Measurements from ENCODE around the gene DTX2.
A peak's percentile ranks its signal among the peaks of the same experiment; 100 is the strongest.
"Not testable (repeated sequence)": the region's sequence is repeated elsewhere in the genome, so short reads cannot be mapped to it uniquely, and the experiment has no call there.

Gene DTX2

DNA sequence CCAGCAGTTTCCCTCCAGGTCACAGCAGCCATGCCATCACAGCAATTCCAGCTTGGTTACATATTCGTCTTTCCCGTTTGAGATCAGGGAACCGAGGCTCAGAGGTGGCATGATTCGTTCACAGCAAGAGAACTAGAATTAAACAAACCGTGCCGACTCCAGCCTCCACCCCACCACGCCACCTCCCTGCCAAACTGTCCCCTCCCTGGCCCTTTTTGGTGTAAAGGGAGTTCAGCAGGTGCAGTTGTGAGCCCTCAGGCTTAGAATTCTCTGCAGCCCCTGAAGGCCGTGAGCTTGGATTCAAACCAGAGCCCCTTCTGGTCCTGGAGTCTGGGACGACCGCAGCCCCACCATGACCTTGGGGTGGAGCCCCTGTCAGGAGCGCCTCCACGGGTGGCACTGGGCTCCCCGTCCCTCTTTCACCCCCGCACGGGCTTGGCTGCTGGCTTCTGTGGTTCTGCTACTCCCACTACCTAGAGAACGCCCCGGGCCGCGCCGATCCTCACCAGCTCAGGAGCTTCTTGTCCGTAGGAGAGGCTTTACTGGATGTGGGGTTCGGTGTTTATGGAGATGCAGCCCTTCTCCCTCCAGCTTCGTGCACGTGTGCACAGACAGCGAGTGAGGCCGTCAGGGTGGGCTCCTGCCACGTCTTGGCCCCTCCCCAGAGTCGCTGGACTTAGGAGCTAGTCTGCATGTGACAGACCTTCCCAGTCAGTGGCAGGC is 37.9 kb downstream of the DTX2 start:
- DNase-seq (ENCODE audit: extremely low spot score); CTCF ChIA-PET; POLR2A ChIA-PET: not testable (repeated sequence)

DNA sequence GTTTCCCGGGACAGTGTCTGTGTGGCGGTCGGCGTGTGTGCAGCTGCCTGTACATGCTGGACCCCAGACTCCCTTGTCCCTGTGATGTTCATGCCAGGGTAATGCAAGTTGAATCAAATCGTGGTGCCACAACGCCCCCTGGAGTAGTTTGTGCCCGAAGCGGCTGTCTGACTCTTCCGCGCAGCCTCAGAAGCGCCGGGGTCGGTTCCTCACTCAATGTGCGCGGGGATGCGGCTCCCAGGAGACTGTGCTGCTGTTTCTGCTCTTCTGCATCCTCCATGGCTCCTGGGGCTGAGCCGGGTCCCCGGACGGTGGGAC is 38.4 kb downstream of the DTX2 start:
- POLR2A ChIA-PET; CTCF ChIA-PET; DNase-seq (ENCODE audit: extremely low spot score): not testable (repeated sequence)

DNA sequence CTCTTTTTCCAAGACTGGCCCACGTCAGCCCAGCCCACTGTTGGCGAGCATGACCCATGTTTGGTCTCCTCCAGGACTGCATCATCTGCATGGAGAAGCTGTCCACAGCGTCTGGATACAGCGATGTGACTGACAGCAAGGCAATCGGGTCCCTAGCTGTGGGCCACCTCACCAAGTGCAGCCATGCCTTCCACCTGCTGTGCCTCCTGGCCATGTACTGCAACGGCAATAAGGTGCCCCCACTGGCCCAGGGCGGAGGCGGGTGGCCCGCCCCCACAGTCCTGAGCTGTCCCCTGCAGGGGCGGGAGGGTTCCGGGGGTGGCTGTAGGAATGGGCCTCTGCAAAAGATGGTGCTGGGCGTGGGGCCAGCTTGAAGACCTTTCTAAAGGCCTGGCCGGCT is 40.7 kb downstream of the DTX2 start:
- DNase-seq (ENCODE audit: extremely low spot score); CTCF ChIA-PET; POLR2A ChIA-PET: not testable (repeated sequence)

DNA sequence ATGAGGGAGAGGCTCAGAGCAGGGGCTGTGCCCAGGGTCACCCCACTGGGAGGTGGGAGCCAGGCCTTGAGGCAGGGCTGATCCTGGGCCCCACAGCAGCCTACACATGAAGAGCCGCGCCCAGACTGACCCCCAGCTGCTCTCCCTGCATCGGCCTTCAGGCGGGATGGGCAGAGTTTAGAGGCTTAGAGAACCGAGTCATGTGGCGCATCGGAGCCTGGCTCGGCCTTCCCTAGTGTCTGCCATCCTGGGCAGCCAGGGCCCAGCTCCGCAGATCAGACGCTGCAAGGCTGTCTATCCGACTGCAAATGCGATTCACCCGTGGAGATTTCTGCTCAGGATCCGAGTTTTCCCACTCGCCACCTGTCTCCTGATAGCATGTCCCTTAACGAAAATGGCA is 41.3 kb downstream of the DTX2 start:
- DNase-seq (ENCODE audit: extremely low spot score); POLR2A ChIA-PET; CTCF ChIA-PET: not testable (repeated sequence)

DNA sequence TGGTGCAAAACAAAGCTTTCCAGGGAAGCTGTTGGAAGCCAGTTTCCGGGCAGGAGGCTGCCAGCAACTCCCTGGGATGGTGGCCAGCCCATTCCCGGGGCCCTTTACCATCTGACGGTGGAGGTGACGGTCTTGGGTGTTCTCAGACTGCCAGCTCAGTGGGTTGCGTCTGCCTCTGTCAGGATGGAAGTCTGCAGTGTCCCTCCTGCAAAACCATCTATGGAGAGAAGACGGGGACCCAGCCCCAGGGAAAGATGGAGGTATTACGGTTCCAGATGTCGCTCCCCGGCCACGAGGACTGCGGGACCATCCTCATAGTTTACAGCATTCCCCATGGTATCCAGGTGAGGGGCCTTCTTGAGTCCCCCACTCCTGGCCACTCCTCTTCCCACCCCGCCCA is 41.7 kb downstream of the DTX2 start:
- POLR2A ChIA-PET; CTCF ChIA-PET; DNase-seq (ENCODE audit: extremely low spot score): not testable (repeated sequence)

DNA sequence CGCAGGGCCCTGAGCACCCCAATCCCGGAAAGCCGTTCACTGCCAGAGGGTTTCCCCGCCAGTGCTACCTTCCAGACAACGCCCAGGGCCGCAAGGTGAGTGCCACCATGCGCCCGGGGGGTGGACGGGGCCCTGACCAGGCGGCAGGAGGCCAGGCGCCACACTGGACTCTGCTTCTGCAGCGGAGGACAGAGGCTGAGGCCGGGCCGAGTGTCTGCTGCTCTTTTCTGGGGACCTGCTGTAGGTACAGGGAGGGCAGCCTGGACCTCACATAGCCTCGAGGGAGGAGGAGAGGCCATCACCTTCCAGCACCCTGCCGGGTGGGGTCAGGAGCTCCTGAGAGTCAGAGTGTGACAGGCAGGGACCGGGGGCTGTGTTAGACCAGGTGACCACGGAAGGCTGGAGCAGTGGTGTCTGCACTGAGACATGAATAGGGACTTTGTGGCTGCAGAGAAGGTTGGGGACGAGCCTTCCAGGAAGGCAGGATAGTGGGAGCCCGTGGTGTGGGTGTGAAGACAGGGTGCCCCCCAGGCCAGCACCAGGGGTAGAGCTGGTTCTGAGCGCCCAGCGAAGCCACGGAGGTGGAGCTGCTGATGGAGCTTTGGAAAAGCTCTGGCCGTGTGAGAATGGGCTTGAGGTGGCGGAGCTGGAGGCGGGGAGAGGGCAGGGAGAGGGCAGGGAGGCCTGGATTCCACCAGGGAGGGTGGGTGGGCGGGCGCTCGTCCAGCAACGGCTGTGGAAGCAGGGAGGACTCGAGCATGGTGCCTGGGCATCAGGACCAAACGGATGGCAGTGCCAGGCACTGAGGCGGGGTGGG is 43.0 kb downstream of the DTX2 start:
- CTCF ChIA-PET = not testable (repeated sequence)
- DNase-seq (ENCODE audit: extremely low spot score) = peak; percentile 1
- POLR2A ChIA-PET = interaction anchor here (1.4 kb wide), 1 partner anchor 11 kb away, joined by 3 read pairs; no protein-coding TSS in a partner anchor

DNA sequence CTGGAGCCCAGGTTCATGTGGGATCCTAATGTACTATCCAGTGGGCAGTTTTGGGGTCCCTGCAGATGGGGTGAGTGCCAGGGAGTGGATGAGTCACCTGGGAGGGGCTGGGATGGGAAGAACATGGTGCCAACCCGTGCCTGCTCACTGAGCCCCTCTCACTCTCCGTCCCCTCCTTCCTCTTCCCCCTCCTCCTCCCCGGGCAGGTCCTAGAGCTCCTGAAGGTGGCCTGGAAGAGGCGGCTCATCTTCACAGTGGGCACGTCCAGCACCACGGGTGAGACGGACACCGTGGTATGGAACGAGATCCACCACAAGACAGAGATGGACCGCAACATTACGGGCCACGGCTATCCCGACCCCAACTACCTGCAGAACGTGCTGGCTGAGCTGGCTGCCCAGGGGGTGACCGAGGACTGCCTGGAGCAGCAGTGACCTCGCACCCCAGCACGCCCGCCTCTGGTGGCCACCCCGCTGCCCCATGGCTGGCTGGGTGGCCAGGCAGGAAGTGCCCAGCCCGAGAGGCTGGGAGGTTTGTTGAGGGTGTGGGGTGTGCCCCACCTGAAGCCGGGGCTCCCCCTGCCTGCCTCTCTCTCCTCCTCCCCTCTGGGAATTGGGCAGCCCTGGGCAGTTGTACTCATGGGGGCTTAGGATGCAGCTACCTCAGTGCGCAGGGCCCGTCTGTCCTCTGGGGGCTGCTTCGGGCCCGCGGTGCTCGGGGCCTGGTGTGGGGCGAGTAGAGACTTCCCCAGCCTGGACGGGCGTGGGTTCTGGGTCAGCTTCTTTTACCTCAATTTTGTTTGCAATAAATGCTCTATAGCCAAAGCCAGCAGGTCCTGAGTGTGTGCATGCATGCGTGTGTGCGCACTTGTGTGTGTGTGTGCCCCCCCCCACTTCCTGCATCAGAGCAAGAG is 43.9 kb downstream of the DTX2 start:
- ChIA-PET CTCF (no interaction called here), POLR2A (interaction anchor here (1.4 kb wide), 1 partner anchor 10 kb away, joined by 3 read pairs; no protein-coding TSS in a partner anchor)
- no peak for TF ChIP-seq L3MBTL2 (conservative IDR thresholded peaks at IDR 0.05)
- DNase-seq (ENCODE audit: extremely low spot score) = peak; percentile 3

DNA sequence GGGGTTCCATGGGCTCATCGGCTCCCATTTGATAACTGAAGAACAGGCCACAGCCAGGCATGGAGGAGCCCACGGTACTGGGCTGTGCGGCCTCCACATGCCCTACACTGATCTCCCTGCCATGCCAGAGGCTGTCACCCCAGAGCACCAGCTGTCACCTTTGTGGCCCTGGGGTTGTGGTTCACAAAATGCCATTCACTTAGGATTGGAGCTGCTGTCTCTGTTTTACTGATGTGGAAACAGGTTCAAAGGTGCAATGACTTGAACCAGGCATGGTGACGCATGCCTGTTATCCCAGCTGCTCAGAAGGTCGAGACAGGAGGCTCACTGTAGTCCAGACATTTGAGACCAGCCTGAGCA is 44.6 kb downstream of the DTX2 start:
- ChIA-PET POLR2A (no interaction called here), CTCF (no interaction called here)
- TF ChIP-seq LEF1 (IDR thresholded peaks at IDR 0.05; ENCODE audit: borderline replicate concordance) (no peak), CTBP1 (IDR thresholded peaks at IDR 0.05; ENCODE audit: borderline replicate concordance) (no peak), FOXA1 (IDR thresholded peaks at IDR 0.05) (no peak), HDGF (IDR thresholded peaks at IDR 0.05; ENCODE audit: borderline replicate concordance) (no peak), ZNF384 (IDR thresholded peaks at IDR 0.05) (no peak), BHLHE40 (IDR thresholded peaks at IDR 0.05; ENCODE audit: borderline replicate concordance) (no peak), L3MBTL2 (conservative IDR thresholded peaks at IDR 0.05) (no peak), FOXM1 (IDR thresholded peaks at IDR 0.05; ENCODE audit: borderline replicate concordance) (no peak), NFRKB (IDR thresholded peaks at IDR 0.05) (no peak), SP1 (IDR thresholded peaks at IDR 0.05) (no peak), TARDBP (IDR thresholded peaks at IDR 0.05) (no peak), ARNT (IDR thresholded peaks at IDR 0.05) (no peak), ELF4 (IDR thresholded peaks at IDR 0.05) (no peak), SUZ12 (IDR thresholded peaks at IDR 0.05) (no peak), FOXK2 (IDR thresholded peaks at IDR 0.05) (no peak)
- TF ChIP-seq, protein P1, sequence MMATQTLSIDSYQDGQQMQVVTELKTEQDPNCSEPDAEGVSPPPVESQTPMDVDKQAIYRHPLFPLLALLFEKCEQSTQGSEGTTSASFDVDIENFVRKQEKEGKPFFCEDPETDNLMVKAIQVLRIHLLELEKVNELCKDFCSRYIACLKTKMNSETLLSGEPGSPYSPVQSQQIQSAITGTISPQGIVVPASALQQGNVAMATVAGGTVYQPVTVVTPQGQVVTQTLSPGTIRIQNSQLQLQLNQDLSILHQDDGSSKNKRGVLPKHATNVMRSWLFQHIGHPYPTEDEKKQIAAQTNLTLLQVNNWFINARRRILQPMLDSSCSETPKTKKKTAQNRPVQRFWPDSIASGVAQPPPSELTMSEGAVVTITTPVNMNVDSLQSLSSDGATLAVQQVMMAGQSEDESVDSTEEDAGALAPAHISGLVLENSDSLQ (IDR thresholded peaks at IDR 0.05) = no peak
- DNase-seq (ENCODE audit: extremely low spot score) = peak; percentile 3

DNA sequence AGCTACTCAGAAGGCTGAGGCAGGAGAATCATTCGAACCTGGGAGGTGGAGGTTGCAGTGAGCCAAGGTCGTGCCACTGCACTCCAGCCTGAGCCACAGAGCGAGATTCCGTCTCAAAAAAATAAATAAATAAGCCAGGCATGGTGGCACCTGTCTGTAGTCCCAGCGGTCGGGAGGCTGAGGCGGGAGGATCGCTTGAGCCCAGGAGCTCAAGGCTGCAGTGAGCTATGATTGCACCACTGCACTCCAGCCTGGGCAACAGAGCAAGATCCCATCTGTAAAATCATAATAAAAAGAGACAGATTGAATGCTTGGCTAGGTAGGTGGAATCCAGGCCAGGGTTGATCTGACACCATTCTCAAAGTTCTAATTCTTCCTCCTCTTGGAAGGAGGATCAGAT is 45.1 kb downstream of the DTX2 start:
- CTCF ChIA-PET, POLR2A ChIA-PET: not testable (repeated sequence)

More for the DNA sequence above, 45.1 kb downstream of the DTX2 start:
- DNase-seq (ENCODE audit: extremely low spot score) = peak; percentile 3
